Measurements from ENCODE around the gene ECD.
"Not testable (repeated sequence)": the region's sequence is repeated elsewhere in the genome, so short reads cannot be mapped to it uniquely, and the experiment has no call there.

ECD gene

DNA sequence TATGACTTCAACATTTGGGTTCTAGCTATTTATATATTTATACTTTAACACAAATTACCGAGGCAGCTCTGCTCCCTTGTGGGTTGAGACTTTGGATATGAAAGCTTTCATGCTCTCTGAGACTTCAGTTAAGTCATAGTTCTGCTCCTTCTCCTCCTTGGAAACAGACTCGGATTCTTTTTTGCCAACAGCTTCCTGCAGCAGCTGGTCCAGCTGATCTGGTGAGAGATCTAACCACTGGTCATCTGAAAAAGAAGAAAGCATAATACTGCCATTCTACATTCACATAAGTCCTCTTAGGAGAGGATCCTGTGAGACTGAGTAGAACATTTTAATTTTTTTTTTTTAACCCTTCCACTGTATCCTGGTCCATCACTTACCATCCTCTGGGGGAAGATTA, 28.6 kb downstream of the ECD start:
- no peaks in the 10 kb centered on the region for H3K27me3 Mint-ChIP-seq (ENCODE audit: low read depth)
- no peak for DNase-seq (ENCODE audit: low spot score)
- no peak overlapping the region for H3K4me3 Mint-ChIP-seq
- H3K4me1 Mint-ChIP-seq (ENCODE audit: low read depth) = no peaks in the 10 kb centered on the region
- H3K27ac Mint-ChIP-seq = no peak overlapping the region
- no peaks in the 10 kb centered on the region for H3K9me3 Mint-ChIP-seq
- peaks cover 44% of the 10 kb centered on the region for H3K36me3 Mint-ChIP-seq (ENCODE audit: low read depth)

DNA sequence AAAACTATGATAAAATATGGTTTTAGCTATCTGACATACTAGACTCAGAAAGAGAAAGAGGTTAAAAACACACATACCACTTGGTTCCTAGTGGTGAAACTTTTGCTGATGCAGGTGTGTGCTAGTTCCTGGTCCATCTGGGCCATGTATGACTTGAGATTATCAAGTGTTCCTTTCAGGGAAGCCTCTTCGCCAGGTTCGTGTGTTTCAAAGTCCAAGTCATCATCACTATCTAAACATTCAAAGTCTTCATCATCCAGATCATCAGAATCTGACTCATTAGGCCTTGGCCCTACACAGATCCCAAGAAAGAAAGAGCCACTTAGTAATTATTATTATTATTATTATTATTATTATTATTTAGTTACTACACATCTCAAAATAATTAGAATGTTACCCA, 31.2 kb downstream of the ECD start:
- H3K9me3 Mint-ChIP-seq = no peaks in the 10 kb centered on the region
- H3K4me3 Mint-ChIP-seq = no peak overlapping the region
- H3K4me1 Mint-ChIP-seq (ENCODE audit: low read depth) = no peaks in the 10 kb centered on the region

DNA sequence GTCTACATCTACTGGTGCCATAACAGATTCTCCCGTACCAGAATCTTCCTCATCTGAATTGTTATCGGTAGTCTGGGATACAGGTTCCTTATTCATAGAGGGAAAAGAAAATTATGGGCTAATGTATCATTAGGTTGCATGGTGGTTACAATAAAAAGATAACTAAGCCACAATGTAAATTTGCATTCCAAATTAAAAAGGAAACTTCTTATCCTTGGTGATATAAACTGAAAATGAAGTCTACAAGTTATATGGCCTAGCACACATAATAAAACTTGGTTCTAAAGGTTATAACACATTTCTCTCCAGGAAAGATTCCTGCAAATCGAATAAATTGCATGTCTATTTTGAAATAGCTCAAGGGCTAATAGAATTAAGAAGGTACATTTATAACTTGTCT, 33.1 kb downstream of the ECD start:
- H3K9me3 Mint-ChIP-seq = no peaks in the 10 kb centered on the region
- H3K27ac Mint-ChIP-seq = no peak overlapping the region
- peaks cover 54% of the 10 kb centered on the region for H3K36me3 Mint-ChIP-seq (ENCODE audit: low read depth)
- no peaks in the 10 kb centered on the region for H3K27me3 Mint-ChIP-seq (ENCODE audit: low read depth)
- DNase-seq (ENCODE audit: low spot score) = no peak
- H3K4me3 Mint-ChIP-seq = no peak overlapping the region
- no peaks in the 10 kb centered on the region for H3K4me1 Mint-ChIP-seq (ENCODE audit: low read depth)

More for the DNA sequence above, 31.2 kb downstream of the ECD start:
- Mint-ChIP-seq H3K27me3 (ENCODE audit: low read depth) (no peaks in the 10 kb centered on the region), H3K27ac (no peak overlapping the region), H3K36me3 (ENCODE audit: low read depth) (peaks cover 47% of the 10 kb centered on the region)
- no peak for DNase-seq (ENCODE audit: low spot score)

DNA sequence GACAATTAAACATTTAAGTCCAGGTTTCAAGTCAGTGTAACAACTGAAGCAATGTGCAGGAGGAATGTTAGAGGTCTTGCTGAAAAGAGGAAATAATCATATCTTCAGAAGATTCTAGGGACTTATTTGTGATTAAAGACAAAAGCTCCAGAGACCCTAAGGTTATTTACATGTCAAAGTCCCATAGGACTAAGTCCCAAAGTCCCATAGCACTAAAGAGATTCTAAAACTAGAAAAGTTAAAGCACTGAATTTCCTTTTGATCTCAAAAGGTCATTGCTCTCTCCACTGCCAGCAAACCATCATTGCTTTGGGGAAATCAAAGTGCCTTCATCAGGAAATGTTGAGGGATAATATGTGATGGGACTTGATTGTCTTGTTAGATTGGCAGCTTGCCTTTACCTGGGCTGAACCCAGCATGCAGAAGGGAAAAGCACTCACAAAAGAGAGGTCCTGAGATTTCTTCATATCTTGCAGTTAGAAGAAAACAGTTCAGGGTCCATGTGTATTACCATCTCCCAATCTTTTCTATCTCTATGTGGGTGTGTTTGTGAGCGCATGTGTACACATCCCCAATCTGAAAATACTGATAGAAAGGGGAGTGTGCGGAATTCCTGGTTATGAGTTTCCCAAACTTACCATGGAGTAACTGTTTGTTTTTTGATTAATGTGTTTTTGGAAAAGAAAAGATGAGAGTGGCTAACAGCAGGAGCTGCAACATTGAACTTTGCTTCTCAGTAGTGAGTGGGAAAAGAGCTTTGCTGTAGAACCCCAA, 35.7 kb downstream of the ECD start:
- H3K27me3 Mint-ChIP-seq (ENCODE audit: low read depth) = no peaks in the 10 kb centered on the region
- H3K9me3 Mint-ChIP-seq = no peaks in the 10 kb centered on the region
- H3K36me3 Mint-ChIP-seq (ENCODE audit: low read depth) = peaks cover 44% of the 10 kb centered on the region
- H3K27ac Mint-ChIP-seq = no peak overlapping the region
- no peak for DNase-seq (ENCODE audit: low spot score)
- no peak overlapping the region for H3K4me3 Mint-ChIP-seq
- H3K4me1 Mint-ChIP-seq (ENCODE audit: low read depth) = no peaks in the 10 kb centered on the region

DNA sequence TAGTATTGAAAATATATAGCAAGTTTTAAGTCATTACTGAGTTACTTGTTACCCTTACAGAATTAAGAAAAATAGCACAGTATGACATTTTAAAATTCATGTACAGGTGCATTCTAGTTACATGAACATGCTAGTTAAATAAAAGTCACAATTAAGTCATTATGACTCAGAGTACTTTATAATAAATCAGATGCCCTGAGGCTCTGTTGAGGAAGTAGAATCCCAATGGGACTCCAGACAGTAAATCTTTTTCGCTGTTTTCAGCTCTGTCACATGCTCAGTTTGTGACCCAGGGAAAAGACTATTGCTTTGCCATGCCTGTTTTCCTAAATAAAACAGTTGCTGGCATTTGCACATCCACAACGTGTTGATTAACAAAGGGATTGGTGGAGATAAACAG, 36.5 kb downstream of the ECD start:
- Mint-ChIP-seq H3K9me3 (no peaks in the 10 kb centered on the region), H3K4me3 (no peak overlapping the region), H3K27me3 (ENCODE audit: low read depth) (no peaks in the 10 kb centered on the region), H3K4me1 (ENCODE audit: low read depth) (no peaks in the 10 kb centered on the region), H3K36me3 (ENCODE audit: low read depth) (peaks cover 40% of the 10 kb centered on the region), H3K27ac (no peak overlapping the region)
- DNase-seq (ENCODE audit: low spot score) = no peak

DNA sequence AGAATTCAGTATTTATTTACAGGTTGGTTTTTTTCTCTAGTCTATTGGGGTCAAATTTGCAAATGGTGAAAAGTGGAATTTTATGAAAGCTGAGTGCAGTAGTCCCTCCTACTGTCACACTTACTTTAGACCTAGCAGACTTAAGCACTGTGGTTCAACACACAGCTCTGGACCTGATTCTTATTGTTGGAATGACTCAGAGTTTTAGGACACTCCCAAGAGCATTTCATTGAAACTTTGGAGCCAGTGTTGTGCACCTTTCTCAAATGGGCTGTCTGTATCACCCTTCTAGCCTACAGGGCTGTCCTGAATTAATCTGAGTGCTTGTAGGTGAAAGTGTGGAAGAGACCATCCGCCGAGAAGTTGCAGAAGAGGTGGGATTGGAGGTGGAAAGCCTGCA, 41.5 kb downstream of the ECD start:
- H3K9me3 Mint-ChIP-seq = no peaks in the 10 kb centered on the region
- H3K4me1 Mint-ChIP-seq (ENCODE audit: low read depth) = no peaks in the 10 kb centered on the region
- DNase-seq (ENCODE audit: low spot score) = no peak
- peaks cover 20% of the 10 kb centered on the region for H3K36me3 Mint-ChIP-seq (ENCODE audit: low read depth)
- no peaks in the 10 kb centered on the region for H3K27me3 Mint-ChIP-seq (ENCODE audit: low read depth)
- H3K27ac Mint-ChIP-seq = no peak overlapping the region
- no peak overlapping the region for H3K4me3 Mint-ChIP-seq

DNA sequence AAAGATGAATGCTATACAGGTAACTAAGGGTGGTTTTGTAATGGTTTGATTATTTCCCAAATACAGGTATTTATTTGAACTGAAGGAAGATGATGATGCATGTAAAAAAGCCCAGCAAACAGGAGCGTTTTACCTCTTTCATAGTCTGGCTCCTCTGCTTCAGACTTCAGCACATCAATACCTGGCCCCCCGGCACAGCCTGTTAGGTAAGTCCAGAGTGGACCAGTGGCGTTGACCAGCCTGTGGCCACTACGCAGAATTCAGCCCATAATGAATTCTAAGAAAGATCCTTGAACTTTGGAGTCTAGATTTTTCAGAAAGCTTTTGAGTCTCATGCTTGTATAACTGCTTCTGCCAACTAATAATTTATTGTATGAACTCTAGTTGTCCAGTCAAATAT, 47.9 kb downstream of the ECD start:
- no peak for DNase-seq (ENCODE audit: low spot score)
- Mint-ChIP-seq H3K27ac (no peak overlapping the region), H3K9me3 (no peaks in the 10 kb centered on the region), H3K36me3 (ENCODE audit: low read depth) (peaks cover 11% of the 10 kb centered on the region), H3K4me3 (no peak overlapping the region), H3K4me1 (ENCODE audit: low read depth) (no peaks in the 10 kb centered on the region), H3K27me3 (ENCODE audit: low read depth) (no peaks in the 10 kb centered on the region)

DNA sequence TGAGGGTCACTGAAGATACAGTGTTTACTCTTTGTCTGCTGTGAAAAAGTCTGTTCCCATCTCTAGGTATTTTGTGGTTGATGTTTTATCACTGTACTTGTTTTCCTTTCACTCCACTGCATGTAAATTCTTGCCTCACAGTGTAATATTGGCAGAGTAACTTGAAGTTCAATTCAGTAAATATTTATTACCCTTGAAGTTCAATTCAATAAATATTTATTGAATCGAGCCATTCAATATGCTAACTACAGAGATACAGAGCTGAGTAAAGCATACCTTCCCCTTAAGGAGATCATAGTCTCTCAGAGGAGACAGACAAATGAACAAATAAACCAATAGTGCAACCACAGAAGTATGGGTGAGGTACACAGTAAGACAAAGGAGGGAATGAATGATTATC, 48.4 kb downstream of the ECD start:
- no peak for DNase-seq (ENCODE audit: low spot score)
- Mint-ChIP-seq H3K9me3 (no peaks in the 10 kb centered on the region), H3K27ac (no peak overlapping the region), H3K27me3 (ENCODE audit: low read depth) (no peaks in the 10 kb centered on the region), H3K36me3 (ENCODE audit: low read depth) (peaks cover 10% of the 10 kb centered on the region), H3K4me1 (ENCODE audit: low read depth) (no peaks in the 10 kb centered on the region), H3K4me3 (no peak overlapping the region)

DNA sequence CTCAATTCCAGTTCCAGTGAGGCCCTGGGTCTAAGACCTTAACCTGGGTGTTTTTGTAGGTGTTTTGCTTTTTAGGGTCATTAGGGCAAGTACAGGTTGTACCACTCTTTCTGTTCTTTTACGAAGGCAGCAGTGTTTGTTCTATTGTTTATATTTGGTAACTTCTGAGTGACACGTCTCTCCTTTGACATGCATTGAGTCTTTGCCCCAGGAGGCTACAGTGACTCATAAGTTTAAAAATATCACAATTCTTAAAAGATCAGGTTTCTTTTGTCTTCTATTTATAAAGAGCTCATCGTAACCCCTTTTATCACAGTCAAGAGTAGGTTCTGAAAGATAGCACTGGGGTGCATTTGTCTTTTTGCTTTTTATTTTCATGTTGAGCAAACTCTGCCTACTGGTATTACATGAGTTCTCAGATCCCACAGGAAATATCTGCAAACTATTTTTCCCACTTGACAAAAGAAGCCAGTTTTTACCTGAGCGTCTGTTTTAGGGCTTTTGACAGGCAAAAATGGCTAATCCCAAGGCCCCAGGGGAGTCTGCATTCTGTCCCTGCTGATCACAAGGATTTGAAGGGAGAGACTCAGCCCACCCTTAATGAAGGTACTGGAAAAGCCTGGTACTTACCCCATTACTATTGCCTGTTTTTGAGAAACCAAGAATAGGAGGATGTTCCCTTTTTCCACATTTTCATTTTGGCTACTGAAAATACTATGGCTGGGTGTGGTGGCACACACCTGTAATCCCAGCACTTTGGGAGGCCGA, 49.6 kb downstream of the ECD start:
- peaks cover 7% of the 10 kb centered on the region for H3K36me3 Mint-ChIP-seq (ENCODE audit: low read depth)
- no peaks in the 10 kb centered on the region for H3K27me3 Mint-ChIP-seq (ENCODE audit: low read depth)
- no peaks in the 10 kb centered on the region for H3K4me1 Mint-ChIP-seq (ENCODE audit: low read depth)
- no peak overlapping the region for H3K4me3 Mint-ChIP-seq
- no peaks in the 10 kb centered on the region for H3K9me3 Mint-ChIP-seq
- no peak for DNase-seq (ENCODE audit: low spot score)
- H3K27ac Mint-ChIP-seq = no peak overlapping the region

DNA sequence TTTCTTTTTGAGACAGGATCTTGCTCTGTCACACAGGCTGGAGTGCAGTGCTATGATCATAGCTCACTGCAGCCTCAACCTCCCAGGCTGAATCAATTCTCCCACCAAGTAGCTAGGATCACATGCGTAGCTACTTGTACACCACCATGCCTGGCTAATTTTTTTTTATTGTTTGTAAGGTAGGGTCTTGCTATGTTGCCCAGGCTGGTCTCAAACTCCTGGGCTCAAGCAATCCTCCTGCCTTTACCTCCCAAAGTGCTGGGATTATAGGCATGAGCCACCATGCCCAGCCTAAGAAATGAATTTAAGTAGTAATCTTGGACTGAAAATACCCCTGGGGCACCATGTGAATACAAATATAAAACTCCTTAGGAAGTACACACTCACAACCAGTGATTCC, 51.8 kb downstream of the ECD start:
- Mint-ChIP-seq H3K9me3 (no peaks in the 10 kb centered on the region), H3K4me1 (ENCODE audit: low read depth) (peaks cover 4% of the 10 kb centered on the region), H3K27me3 (ENCODE audit: low read depth) (no peaks in the 10 kb centered on the region), H3K4me3 (no peak overlapping the region), H3K27ac (no peak overlapping the region), H3K36me3 (ENCODE audit: low read depth) (peaks cover 5% of the 10 kb centered on the region)
- no peak for DNase-seq (ENCODE audit: low spot score)

DNA sequence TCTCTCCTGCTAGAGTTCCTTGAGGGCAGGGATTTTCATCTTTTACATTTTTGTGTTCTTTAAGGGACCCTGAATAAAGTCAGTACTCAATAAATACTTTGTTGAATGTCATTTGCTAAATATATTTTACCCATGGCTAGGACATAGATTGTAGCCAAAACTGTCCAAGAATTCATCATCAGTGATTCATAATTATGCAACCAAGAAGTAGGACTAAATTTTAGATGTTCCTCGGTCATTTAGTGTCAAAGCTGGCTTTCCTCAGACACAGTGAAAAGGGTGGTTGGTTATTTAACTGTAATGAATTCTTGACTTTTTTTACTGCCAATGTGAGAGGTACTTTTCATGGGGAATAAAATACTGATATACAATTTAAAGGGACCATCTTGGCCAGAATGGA, 54.3 kb downstream of the ECD start:
- H3K4me1 Mint-ChIP-seq (ENCODE audit: low read depth) = peaks cover 13% of the 10 kb centered on the region
- H3K36me3 Mint-ChIP-seq (ENCODE audit: low read depth) = peaks cover 25% of the 10 kb centered on the region
- H3K9me3 Mint-ChIP-seq = peaks cover 9% of the 10 kb centered on the region
- no peak overlapping the region for H3K27ac Mint-ChIP-seq
- H3K4me3 Mint-ChIP-seq = no peak overlapping the region
- no peaks in the 10 kb centered on the region for H3K27me3 Mint-ChIP-seq (ENCODE audit: low read depth)
- DNase-seq (ENCODE audit: low spot score) = no peak

DNA sequence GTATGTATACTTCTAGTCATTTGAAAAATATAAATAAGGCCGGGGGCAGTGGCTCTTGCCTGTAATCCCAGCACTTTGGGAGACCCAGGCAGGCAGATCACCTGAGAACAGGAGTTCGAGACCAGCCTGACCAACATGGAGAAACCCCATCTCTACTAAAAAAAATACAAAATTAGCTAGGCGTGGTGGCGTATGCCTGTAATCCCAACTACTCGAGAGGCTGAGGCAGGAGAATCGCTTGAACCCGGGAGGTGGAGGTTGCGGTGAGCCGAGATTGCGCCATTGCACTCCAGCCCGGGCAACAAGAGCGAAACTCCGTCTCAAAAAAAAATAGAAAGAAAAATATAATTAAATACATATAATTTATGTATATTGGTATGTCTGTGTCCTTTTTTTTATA, 55.8 kb downstream of the ECD start:
- not testable (repeated sequence) for H3K4me3 Mint-ChIP-seq

DNA sequence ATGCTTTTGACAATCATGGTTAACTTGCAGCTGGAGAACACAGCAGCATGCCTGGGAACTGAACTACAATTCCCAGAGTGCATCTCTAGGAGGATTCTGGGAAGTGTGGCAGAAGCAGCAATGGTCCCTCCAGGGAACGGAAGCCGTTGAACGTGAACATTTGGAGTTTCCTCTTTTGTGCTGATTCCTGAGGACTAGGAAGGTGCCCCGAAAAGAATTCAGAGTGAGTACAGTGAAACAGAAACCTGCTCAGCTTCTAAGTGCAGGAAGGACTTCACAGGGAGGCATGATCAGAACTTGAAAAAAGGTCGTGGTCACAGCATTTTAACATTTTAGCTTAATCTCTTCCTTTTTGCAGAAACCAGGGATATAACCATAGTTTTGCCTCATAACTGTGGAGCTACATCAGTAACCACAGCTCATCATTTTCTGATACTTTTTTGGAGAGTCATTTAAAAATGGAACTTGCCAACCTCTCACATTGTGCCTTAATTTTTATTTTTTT, 57.4 kb downstream of the ECD start, which contains the start of gene NUDT13:
Gene NUDT13 (plus strand): TSS at position 111 of the 505 bp plus-strand sequence. CDS start 3,911 bp downstream, outside the sequence.
- Mint-ChIP-seq H3K4me3 (peak within 1 kb of the TSS; percentile 80), H3K36me3 (ENCODE audit: low read depth) (peaks cover 31% of the 10 kb centered on the region), H3K9me3 (peaks cover 9% of the 10 kb centered on the region), H3K4me1 (ENCODE audit: low read depth) (peaks cover 13% of the 10 kb centered on the region), H3K27me3 (ENCODE audit: low read depth) (no peaks in the 10 kb centered on the region), H3K27ac (peak within 1 kb of the TSS; percentile 84)
- DNase-seq (ENCODE audit: low spot score) = peak; percentile 21

More for the DNA sequence above, 55.8 kb downstream of the ECD start:
- not testable (repeated sequence) for H3K9me3 Mint-ChIP-seq; H3K27me3 Mint-ChIP-seq (ENCODE audit: low read depth); H3K27ac Mint-ChIP-seq; DNase-seq (ENCODE audit: low spot score)
- Mint-ChIP-seq H3K4me1 (ENCODE audit: low read depth) (peaks cover 13% of the 10 kb centered on the region), H3K36me3 (ENCODE audit: low read depth) (peaks cover 31% of the 10 kb centered on the region)

DNA sequence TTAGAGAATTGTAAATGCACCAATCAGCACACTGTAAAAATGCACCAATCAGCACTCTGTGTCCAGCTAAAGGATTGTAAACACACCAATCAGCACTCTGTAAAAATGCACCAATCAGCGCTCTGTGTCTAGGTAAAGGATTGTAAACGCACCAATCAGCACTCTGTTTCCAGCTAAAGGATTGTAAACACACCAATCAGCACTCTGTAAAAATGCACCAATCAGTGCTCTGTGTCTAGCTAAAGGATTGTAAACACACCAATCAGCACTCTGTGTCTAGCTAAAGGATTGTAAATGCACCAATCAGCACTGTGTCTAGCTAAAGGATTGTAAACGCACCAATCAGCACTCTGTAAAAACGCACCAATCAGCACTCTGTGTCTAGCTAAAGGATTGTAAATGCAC, 58.6 kb downstream of the ECD start:
- H3K4me1 Mint-ChIP-seq (ENCODE audit: low read depth) = peaks cover 13% of the 10 kb centered on the region
- H3K27ac Mint-ChIP-seq; H3K4me3 Mint-ChIP-seq; H3K27me3 Mint-ChIP-seq (ENCODE audit: low read depth); DNase-seq (ENCODE audit: low spot score); H3K9me3 Mint-ChIP-seq: not testable (repeated sequence)
- peaks cover 31% of the 10 kb centered on the region for H3K36me3 Mint-ChIP-seq (ENCODE audit: low read depth)
